K562 treated with DMSO at 1 percent for 24 hours (cell line): ENCODE results near the gene TMEM107. TPM values are rescaled to one million over a fixed set of nuclear protein-coding genes. Genes with fewer than 3 reads are reported as not detected.

Source experiments
- total RNA-seq: library from RNA; unstranded; fragments of 300-600 nt; gene quantifications from 2 replicates; pipeline ENCODE4 v1.2.3, GENCODE V29; 2022; ENCODE audit warnings: low read depth; ENCODE audit not compliant: insufficient read depth

Gene TMEM107
- 20.4 and 26.3 TPM in 2 replicates for total RNA-seq

GRCh38 chr17:8176197-8176940 lies at the start of gene TMEM107:
Gene TMEM107 (minus strand): TSS chr17:8176380. CDS start chr17:8176286, 94 bp downstream.

GRCh38 chr17:8209907-8210760 lies 34.0 kb upstream of the TMEM107 start, which contains the start of gene AURKB:
Gene AURKB (minus strand): TSS chr17:8210575. CDS start chr17:8210224, 351 bp downstream.

GRCh38 chr17:8189711-8190477 lies 13.7 kb upstream of the TMEM107 start, which contains the start of gene BORCS6:
Gene BORCS6 (minus strand): TSS chr17:8190180. CDS start chr17:8190140, 40 bp downstream.

GRCh38 chr17:8162233-8162996 lies 13.8 kb downstream of the TMEM107 start, which contains the start of gene VAMP2:
Gene VAMP2 (minus strand): TSS chr17:8162948. CDS start chr17:8162879, 69 bp downstream.

GRCh38 chr17:8152112-8152775 lies 23.9 kb downstream of the TMEM107 start, which contains the start of gene PER1:
Gene PER1 (minus strand): TSS chr17:8152404. CDS start chr17:8150706, 1,698 bp downstream.

GRCh38 chr17:8123695-8124349 lies 52.4 kb downstream of the TMEM107 start, which contains the start of gene HES7:
Gene HES7 (minus strand): TSS chr17:8124106. CDS start chr17:8124084, 22 bp downstream.

Other genes starting within 250 kb of the TMEM107 start
- gene KCNAB3, start 246.5 kb downstream of the TMEM107 start, total RNA-seq, result 0.58 and 1.4 TPM in 2 replicates
- gene TRAPPC1, start 244.4 kb downstream of the TMEM107 start, total RNA-seq, result 153 and 165 TPM in 2 replicates
- 27.7 and 32.9 TPM in 2 replicates for gene CNTROB, start 244.2 kb downstream of the TMEM107 start, total RNA-seq
- 0.16 and 0.23 TPM in 2 replicates for gene GUCY2D, start 173.8 kb downstream of the TMEM107 start, total RNA-seq
- not detected in 2 replicates for gene ALOX15B, start 137.3 kb downstream of the TMEM107 start, total RNA-seq
- 0.10 TPM in 1 of 2 replicates, not detected in the other for gene ALOX12B, start 88.7 kb downstream of the TMEM107 start, total RNA-seq
- 0.57 TPM in 1 of 2 replicates, not detected in the other for gene ALOXE3, start 57.9 kb downstream of the TMEM107 start, total RNA-seq
- gene HES7, start 52.3 kb downstream of the TMEM107 start, total RNA-seq, result 0.74 and 1.1 TPM in 2 replicates
- gene PER1, start 24.0 kb downstream of the TMEM107 start, total RNA-seq, result 11.4 and 15.0 TPM in 2 replicates
- 27.2 and 30.7 TPM in 2 replicates for gene VAMP2, start 13.4 kb downstream of the TMEM107 start, total RNA-seq
- 15.7 and 16.8 TPM in 2 replicates for gene BORCS6, start 13.8 kb upstream of the TMEM107 start, total RNA-seq
- gene AURKB, start 34.2 kb upstream of the TMEM107 start, total RNA-seq, result 188 and 206 TPM in 2 replicates
- 6.6 and 7.6 TPM in 2 replicates for gene CTC1, start 71.7 kb upstream of the TMEM107 start, total RNA-seq
- 11.0 and 14.8 TPM in 2 replicates for gene PFAS, start 72.9 kb upstream of the TMEM107 start, total RNA-seq
- gene RANGRF, start 112.3 kb upstream of the TMEM107 start, total RNA-seq, result 18.6 and 20.0 TPM in 2 replicates
- 8.3 and 9.0 TPM in 2 replicates for gene SLC25A35, start 119.0 kb upstream of the TMEM107 start, total RNA-seq
- not detected in 2 replicates for gene ARHGEF15, start 133.9 kb upstream of the TMEM107 start, total RNA-seq
- not detected in 2 replicates for gene ODF4, start 163.5 kb upstream of the TMEM107 start, total RNA-seq
- gene RPL26, start 206.8 kb upstream of the TMEM107 start, total RNA-seq, result 4,208 and 4,686 TPM in 2 replicates
- not detected in 2 replicates for gene RNF222, start 221.4 kb upstream of the TMEM107 start, total RNA-seq